K562 (cell line): ENCODE data around the gene DNAJB6. TPM values are rescaled to one million over a fixed set of nuclear protein-coding genes. Genes with fewer than 3 reads are reported as not detected.

Experiments
- IRF2 ChIP-seq: sonication (generic); formaldehyde crosslinking; IDR thresholded peaks from 2 replicates; pipeline ENCODE4 v1.8.1; 2022; ENCODE audit warnings: mild to moderate bottlenecking, missing genetic modification reagents
- JUND ChIP-seq, 2 experiments: IDR thresholded peaks; 2 replicates in 1 of 2; 3 replicates in 1 of 2; pipeline ENCODE4 v1.6.1; 2011; ENCODE audit warnings: borderline replicate concordance in 2 of 2, low read depth in 2 of 2, low read length in 2 of 2, improper control_type of control experiment in 1 of 2, missing biosample characterization in 1 of 2, missing genetic modification characterization in 1 of 2, missing genetic modification reagents in 1 of 2
- PCBP1 ChIP-seq: fragments of 200-400 bp; formaldehyde crosslinking; IDR thresholded peaks from 2 replicates; pipeline ENCODE4 v1.6.1; 2018; ENCODE audit warnings: mild to moderate bottlenecking, low read depth, low read length; ENCODE audit not compliant: poor library complexity, severe bottlenecking
- RHOXF2B ChIP-seq: fragments of 250-450 bp; sonication (Bioruptor Pico); conservative IDR thresholded peaks from 2 replicates; pipeline ENCODE4 v1.5.1; 2021
- SIN3A ChIP-seq, 2 experiments: fragments of 150-350 bp in 1 of 2; IDR thresholded peaks; 2 replicates each; pipeline ENCODE4 v1.6.1; 2011 to 2016; ENCODE audit warnings: borderline replicate concordance in 2 of 2, low read depth in 2 of 2, low read length in 2 of 2, mild to moderate bottlenecking in 2 of 2, moderate library complexity in 2 of 2; ENCODE audit not compliant: control insufficient read depth in 1 of 2
- ZFX ChIP-seq: sonication (generic); formaldehyde crosslinking; IDR thresholded peaks from 2 replicates; pipeline ENCODE4 v1.8.0; 2022; ENCODE audit warnings: mild to moderate bottlenecking, missing genetic modification reagents, moderate library complexity
- polyA plus RNA-seq, 8 experiments: library from polyadenylated mRNA; depleted of rRNA in 4 of 8; stranded (reverse) in 5 of 8; unstranded in 3 of 8; fragments of >200 nt; fragmentation: Nextera tagmentation in 2 of 8; fragmentation: Illumina TruSeq in 1 of 8; extraction: Ambion mirVana in 2 of 8; extraction: Trizol in 1 of 8; gene quantifications; 2 replicates each; pipeline versions ENCODE4 v1.2.1 to v1.2.3, GENCODE V29; 2011 to 2014; ENCODE audit warnings: inconsistent platforms in 1 of 8, missing spikeins in 1 of 8
- total RNA-seq, 7 experiments: library from RNA; depleted of rRNA in 6 of 7; stranded (reverse); fragments of >200 nt in 6 of 7; fragmentation: Illumina TruSeq in 2 of 7; extraction: Trizol in 2 of 7; gene quantifications; 2 replicates each; pipeline versions ENCODE4 v1.2.1 to v1.2.3, GENCODE V29; 2011 to 2021; ENCODE audit warnings: low replicate concordance in 1 of 7
- TF ChIP-seq, protein P1 (sequence below): fragments of 250-450 bp; sonication (Bioruptor Pico); IDR thresholded peaks from 2 replicates; pipeline ENCODE4 v1.4.0; 2020
- TF ChIP-seq, protein P2 (sequence below): sonication (generic); formaldehyde crosslinking; IDR thresholded peaks from 2 replicates; pipeline ENCODE4 v1.8.0; 2022; ENCODE audit warnings: missing genetic modification reagents, mild to moderate bottlenecking, borderline replicate concordance
- TF ChIP-seq, protein P3 (sequence below): conservative IDR thresholded peaks from 2 replicates; pipeline ENCODE4 v1.6.1; 2011; ENCODE audit warnings: low read depth, mild to moderate bottlenecking, low read length; ENCODE audit not compliant: control insufficient read depth
- TF ChIP-seq, protein P4 (sequence below): fragments of 450-650 bp; formaldehyde crosslinking; IDR thresholded peaks from 2 replicates; pipeline ENCODE4 v1.4.0; 2022; ENCODE audit warnings: missing genetic modification characterization
- TF ChIP-seq, protein P5 (sequence below): fragments of 150-350 bp; conservative IDR thresholded peaks from 2 replicates; pipeline ENCODE4 v1.6.1; 2014; ENCODE audit warnings: low read length

Gene DNAJB6
- total and polyA plus RNA-seq, 9 of the 15 experiments (the other 6 are each of a cell fraction or from before 2014, with no cell fraction given), result 84.5 to 158 (median 135) TPM

DNA sequence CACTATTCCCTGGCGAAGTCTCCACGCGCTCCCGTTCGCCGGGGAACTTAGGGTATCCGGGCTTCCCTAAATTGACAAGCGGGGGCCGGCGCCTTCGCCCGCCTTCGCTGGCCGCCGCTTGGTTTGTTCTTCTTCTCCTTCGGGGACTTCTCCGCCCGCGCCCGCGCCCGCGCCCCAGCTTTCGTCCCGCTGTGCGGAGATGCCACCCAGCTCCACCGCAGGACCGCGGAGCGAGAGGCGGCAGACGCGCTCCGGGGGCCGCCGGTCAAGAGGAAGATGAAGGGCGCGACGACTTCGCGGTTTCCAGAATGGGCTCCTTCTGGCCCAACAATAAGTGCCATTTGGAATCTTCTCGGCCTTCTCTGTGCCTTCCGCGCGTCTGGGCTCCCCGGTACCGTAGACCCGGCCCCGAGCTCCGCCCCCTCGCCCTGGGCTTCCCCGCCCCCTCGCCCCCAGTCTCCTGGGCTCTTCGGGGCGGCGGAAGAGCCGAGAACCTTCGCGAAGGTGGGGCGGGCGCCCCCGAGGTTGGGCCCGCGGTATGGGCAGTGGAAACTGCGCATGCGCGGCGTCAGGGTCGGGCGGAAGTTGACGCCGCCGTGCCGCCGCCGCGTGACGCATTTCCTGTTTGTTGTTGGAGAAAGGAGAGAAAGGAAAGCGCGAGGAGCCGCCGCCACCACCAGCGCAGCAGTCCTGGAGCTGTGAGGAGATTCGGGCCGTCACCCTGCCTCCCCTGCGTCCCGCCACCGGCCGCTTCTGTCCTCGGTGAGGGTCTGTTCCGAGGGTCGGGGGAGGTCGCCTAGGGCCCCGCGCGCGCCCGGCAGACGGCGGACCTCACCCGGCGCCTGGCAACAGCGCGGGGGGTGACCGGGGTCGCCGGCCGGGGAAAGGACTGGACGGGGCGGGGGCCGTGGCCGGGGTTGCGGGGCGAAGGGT, at the start of gene DNAJB6 (continued):
- TF ChIP-seq, protein P1, sequence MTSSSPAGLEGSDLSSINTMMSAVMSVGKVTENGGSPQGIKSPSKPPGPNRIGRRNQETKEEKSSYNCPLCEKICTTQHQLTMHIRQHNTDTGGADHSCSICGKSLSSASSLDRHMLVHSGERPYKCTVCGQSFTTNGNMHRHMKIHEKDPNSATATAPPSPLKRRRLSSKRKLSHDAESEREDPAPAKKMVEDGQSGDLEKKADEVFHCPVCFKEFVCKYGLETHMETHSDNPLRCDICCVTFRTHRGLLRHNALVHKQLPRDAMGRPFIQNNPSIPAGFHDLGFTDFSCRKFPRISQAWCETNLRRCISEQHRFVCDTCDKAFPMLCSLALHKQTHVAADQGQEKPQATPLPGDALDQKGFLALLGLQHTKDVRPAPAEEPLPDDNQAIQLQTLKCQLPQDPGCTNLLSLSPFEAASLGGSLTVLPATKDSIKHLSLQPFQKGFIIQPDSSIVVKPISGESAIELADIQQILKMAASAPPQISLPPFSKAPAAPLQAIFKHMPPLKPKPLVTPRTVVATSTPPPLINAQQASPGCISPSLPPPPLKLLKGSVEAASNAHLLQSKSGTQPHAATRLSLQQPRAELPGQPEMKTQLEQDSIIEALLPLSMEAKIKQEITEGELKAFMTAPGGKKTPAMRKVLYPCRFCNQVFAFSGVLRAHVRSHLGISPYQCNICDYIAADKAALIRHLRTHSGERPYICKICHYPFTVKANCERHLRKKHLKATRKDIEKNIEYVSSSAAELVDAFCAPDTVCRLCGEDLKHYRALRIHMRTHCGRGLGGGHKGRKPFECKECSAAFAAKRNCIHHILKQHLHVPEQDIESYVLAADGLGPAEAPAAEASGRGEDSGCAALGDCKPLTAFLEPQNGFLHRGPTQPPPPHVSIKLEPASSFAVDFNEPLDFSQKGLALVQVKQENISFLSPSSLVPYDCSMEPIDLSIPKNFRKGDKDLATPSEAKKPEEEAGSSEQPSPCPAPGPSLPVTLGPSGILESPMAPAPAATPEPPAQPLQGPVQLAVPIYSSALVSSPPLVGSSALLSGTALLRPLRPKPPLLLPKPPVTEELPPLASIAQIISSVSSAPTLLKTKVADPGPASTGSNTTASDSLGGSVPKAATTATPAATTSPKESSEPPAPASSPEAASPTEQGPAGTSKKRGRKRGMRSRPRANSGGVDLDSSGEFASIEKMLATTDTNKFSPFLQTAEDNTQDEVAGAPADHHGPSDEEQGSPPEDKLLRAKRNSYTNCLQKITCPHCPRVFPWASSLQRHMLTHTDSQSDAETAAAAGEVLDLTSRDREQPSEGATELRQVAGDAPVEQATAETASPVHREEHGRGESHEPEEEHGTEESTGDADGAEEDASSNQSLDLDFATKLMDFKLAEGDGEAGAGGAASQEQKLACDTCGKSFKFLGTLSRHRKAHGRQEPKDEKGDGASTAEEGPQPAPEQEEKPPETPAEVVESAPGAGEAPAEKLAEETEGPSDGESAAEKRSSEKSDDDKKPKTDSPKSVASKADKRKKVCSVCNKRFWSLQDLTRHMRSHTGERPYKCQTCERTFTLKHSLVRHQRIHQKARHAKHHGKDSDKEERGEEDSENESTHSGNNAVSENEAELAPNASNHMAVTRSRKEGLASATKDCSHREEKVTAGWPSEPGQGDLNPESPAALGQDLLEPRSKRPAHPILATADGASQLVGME, result 0 out of 2 replicates have a peak, but pooled peaks have one; percentile 38
- no peak for TF ChIP-seq SIN3A (IDR thresholded peaks at IDR 0.05; ENCODE audit: borderline replicate concordance in 2 of 2, control insufficient read depth in 1 of 2, low read depth in 2 of 2, low read length in 2 of 2)
- TF ChIP-seq, protein P2, sequence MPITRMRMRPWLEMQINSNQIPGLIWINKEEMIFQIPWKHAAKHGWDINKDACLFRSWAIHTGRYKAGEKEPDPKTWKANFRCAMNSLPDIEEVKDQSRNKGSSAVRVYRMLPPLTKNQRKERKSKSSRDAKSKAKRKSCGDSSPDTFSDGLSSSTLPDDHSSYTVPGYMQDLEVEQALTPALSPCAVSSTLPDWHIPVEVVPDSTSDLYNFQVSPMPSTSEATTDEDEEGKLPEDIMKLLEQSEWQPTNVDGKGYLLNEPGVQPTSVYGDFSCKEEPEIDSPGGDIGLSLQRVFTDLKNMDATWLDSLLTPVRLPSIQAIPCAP (CRISPR knock-in tag), result no peak
- TF ChIP-seq JUND (IDR thresholded peaks at IDR 0.05; ENCODE audit: borderline replicate concordance, low read depth, low read length), result 0 out of 2 replicates have a peak, but pooled peaks have one; percentile 38
- TF ChIP-seq JUND (tag; IDR thresholded peaks at IDR 0.05; ENCODE audit: borderline replicate concordance, low read depth, low read length), result no peak
- TF ChIP-seq PCBP1, result peak; percentile 85
- TF ChIP-seq IRF2 (CRISPR knock-in tag), result no peak
- TF ChIP-seq, protein P3, sequence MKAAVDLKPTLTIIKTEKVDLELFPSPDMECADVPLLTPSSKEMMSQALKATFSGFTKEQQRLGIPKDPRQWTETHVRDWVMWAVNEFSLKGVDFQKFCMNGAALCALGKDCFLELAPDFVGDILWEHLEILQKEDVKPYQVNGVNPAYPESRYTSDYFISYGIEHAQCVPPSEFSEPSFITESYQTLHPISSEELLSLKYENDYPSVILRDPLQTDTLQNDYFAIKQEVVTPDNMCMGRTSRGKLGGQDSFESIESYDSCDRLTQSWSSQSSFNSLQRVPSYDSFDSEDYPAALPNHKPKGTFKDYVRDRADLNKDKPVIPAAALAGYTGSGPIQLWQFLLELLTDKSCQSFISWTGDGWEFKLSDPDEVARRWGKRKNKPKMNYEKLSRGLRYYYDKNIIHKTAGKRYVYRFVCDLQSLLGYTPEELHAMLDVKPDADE, result peak; percentile 41; the same call in 1 of the 2 replicates
- TF ChIP-seq, protein P4, sequence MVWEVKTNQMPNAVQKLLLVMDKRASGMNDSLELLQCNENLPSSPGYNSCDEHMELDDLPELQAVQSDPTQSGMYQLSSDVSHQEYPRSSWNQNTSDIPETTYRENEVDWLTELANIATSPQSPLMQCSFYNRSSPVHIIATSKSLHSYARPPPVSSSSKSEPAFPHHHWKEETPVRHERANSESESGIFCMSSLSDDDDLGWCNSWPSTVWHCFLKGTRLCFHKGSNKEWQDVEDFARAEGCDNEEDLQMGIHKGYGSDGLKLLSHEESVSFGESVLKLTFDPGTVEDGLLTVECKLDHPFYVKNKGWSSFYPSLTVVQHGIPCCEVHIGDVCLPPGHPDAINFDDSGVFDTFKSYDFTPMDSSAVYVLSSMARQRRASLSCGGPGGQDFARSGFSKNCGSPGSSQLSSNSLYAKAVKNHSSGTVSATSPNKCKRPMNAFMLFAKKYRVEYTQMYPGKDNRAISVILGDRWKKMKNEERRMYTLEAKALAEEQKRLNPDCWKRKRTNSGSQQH (CRISPR knock-in tag), result no peak
- TF ChIP-seq RHOXF2B (CRISPR knock-in tag), result no peak
- TF ChIP-seq, protein P5, sequence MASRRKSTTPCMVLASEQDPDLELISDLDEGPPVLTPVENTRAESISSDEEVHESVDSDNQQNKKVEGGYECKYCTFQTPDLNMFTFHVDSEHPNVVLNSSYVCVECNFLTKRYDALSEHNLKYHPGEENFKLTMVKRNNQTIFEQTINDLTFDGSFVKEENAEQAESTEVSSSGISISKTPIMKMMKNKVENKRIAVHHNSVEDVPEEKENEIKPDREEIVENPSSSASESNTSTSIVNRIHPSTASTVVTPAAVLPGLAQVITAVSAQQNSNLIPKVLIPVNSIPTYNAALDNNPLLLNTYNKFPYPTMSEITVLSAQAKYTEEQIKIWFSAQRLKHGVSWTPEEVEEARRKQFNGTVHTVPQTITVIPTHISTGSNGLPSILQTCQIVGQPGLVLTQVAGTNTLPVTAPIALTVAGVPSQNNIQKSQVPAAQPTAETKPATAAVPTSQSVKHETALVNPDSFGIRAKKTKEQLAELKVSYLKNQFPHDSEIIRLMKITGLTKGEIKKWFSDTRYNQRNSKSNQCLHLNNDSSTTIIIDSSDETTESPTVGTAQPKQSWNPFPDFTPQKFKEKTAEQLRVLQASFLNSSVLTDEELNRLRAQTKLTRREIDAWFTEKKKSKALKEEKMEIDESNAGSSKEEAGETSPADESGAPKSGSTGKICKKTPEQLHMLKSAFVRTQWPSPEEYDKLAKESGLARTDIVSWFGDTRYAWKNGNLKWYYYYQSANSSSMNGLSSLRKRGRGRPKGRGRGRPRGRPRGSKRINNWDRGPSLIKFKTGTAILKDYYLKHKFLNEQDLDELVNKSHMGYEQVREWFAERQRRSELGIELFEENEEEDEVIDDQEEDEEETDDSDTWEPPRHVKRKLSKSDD, result no peak; the same call in 1 of the 2 replicates
- peak; percentile 94 for TF ChIP-seq ZFX
